Upper lobe of right lung (tissue), 1 donor: ENCODE data around the gene EML1. TPM values are rescaled to one million over a fixed set of nuclear protein-coding genes. Genes with fewer than 3 reads are reported as not detected.

Experiments used
- ATAC-seq: fragments of 200-7000 bp; cut with Tn5 transposase; one replicate; pipeline ENCODE4 v1.9.1; 2020; ENCODE audit warnings: mild to moderate bottlenecking, moderate library complexity
- DNase-seq: peaks from one replicate; pipeline ENCODE4 v3.0.0-alpha.2; 2020
- H3K27ac ChIP-seq: fragments of 200-600 bp; one replicate; pipeline ENCODE4 v1.8.0; 2022
- H3K27me3 ChIP-seq: fragments of 200-600 bp; one replicate; pipeline ENCODE4 v1.8.0; 2022; ENCODE audit warnings: mild to moderate bottlenecking
- H3K36me3 ChIP-seq: fragments of 200-600 bp; one replicate; pipeline ENCODE4 v1.8.0; 2022
- H3K4me1 ChIP-seq: fragments of 200-600 bp; one replicate; pipeline ENCODE4 v1.8.0; 2022
- H3K4me3 ChIP-seq: fragments of 200-600 bp; one replicate; pipeline ENCODE4 v1.8.0; 2022; ENCODE audit warnings: mild to moderate bottlenecking
- H3K9me3 ChIP-seq: fragments of 200-600 bp; one replicate; pipeline ENCODE4 v1.8.0; 2022
- intact Hi-C: fragments of 100-400 bp; cut with DNase I; formaldehyde crosslinking; loops from one replicate; pipeline ENCODE4 v1.11.0; 2022
- long read RNA-seq: library from polyadenylated mRNA; unstranded; transcript quantifications from one replicate; pipeline ENCODE4 v2.0.0, GENCODE V29; 2021
- total RNA-seq: library from RNA; stranded (reverse); fragmentation: NEBNext Ultra II Directional; extraction: Animal tissue kit (Norgen Biotek cat#: 25700); gene quantifications from one replicate; pipeline ENCODE4 v1.2.1, GENCODE V29; 2021
- TF ChIP-seq, protein P1 (sequence below): fragments of 200-600 bp; IDR thresholded peaks from one replicate; pipeline ENCODE4 v1.8.0; 2022; ENCODE audit warnings: antibody characterized with exemption
- donor health status: DM: no; HTN: yes; CAD: no; lungs with severe emphysema.

EML1 gene, protein sequence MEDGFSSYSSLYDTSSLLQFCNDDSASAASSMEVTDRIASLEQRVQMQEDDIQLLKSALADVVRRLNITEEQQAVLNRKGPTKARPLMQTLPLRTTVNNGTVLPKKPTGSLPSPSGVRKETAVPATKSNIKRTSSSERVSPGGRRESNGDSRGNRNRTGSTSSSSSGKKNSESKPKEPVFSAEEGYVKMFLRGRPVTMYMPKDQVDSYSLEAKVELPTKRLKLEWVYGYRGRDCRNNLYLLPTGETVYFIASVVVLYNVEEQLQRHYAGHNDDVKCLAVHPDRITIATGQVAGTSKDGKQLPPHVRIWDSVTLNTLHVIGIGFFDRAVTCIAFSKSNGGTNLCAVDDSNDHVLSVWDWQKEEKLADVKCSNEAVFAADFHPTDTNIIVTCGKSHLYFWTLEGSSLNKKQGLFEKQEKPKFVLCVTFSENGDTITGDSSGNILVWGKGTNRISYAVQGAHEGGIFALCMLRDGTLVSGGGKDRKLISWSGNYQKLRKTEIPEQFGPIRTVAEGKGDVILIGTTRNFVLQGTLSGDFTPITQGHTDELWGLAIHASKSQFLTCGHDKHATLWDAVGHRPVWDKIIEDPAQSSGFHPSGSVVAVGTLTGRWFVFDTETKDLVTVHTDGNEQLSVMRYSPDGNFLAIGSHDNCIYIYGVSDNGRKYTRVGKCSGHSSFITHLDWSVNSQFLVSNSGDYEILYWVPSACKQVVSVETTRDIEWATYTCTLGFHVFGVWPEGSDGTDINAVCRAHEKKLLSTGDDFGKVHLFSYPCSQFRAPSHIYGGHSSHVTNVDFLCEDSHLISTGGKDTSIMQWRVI
- total RNA-seq, result 42.2 TPM
- long read RNA-seq, full-length matches to known transcripts, result 15 of 100 reads
- long read RNA-seq, partial matches to known transcripts, result 8 of 100 reads
- long read RNA-seq, other reads (novel, unspliced or antisense), result 77 of 100 reads

DNA sequence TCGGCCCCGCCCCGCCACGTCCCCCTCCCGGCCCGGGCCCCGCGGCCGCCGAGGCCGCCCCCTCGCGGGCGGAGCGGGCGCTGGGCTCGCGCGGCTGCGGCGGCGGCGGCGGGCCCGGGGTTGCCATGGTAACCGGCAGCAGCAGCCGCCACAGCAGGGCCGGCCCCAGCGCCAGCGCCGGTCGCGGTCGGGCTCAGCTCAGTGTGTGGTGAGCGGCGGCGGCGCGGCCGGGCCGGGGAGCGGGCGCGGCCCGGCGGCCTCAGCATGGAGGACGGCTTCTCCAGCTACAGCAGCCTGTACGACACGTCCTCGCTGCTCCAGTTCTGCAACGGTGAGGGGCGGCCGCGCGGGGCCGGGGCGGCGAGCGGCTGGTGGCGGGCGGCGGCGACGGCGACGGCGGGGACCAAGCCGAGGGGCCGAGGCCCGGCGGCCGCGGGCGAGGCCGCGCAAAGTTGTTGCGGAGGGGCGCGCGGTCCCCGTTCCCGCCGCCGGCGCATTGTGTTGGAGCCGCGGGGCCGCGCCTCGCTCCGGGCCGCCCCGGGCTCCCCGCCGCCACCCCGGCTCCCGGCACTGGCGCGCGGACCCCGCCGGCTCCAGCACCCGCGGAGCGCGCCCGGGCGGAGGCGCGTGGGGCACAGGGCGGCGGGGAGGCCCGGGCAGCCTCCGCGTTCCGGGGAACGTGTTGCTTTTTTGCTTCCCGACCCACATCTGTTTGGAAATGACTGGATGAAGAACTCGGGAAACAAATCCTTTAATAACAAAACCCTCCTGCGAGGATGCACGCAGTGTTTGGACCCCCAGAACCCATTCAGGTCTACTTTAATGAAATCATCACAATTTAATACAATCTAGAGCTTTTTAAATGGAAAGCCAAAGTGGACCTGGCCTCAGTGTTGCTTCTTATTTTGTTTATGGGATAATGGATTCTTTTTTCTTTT lies at the start of gene EML1:
TSS of gene EML1 (plus strand) at position 201 of the 938 bp plus-strand sequence. CDS start at position 265, 64 bp downstream.
- Histone ChIP-seq H3K27ac (peak within 1 kb of the TSS; percentile 68), H3K9me3 (no peaks in the 10 kb centered on the region), H3K4me1 (peaks cover 15% of the 10 kb centered on the region), H3K27me3 (no peaks in the 10 kb centered on the region), H3K36me3 (no peaks in the 10 kb centered on the region), H3K4me3 (peak within 1 kb of the TSS; percentile 52)
- ATAC-seq (peak; percentile 94), DNase-seq (peak; percentile 92)
- intact Hi-C loops, result loop anchor here (10.0 kb wide), 1 partner anchor 59 kb away; no protein-coding TSS in a partner anchor
- TF ChIP-seq, protein P1, sequence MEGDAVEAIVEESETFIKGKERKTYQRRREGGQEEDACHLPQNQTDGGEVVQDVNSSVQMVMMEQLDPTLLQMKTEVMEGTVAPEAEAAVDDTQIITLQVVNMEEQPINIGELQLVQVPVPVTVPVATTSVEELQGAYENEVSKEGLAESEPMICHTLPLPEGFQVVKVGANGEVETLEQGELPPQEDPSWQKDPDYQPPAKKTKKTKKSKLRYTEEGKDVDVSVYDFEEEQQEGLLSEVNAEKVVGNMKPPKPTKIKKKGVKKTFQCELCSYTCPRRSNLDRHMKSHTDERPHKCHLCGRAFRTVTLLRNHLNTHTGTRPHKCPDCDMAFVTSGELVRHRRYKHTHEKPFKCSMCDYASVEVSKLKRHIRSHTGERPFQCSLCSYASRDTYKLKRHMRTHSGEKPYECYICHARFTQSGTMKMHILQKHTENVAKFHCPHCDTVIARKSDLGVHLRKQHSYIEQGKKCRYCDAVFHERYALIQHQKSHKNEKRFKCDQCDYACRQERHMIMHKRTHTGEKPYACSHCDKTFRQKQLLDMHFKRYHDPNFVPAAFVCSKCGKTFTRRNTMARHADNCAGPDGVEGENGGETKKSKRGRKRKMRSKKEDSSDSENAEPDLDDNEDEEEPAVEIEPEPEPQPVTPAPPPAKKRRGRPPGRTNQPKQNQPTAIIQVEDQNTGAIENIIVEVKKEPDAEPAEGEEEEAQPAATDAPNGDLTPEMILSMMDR, result no peak

DNA sequence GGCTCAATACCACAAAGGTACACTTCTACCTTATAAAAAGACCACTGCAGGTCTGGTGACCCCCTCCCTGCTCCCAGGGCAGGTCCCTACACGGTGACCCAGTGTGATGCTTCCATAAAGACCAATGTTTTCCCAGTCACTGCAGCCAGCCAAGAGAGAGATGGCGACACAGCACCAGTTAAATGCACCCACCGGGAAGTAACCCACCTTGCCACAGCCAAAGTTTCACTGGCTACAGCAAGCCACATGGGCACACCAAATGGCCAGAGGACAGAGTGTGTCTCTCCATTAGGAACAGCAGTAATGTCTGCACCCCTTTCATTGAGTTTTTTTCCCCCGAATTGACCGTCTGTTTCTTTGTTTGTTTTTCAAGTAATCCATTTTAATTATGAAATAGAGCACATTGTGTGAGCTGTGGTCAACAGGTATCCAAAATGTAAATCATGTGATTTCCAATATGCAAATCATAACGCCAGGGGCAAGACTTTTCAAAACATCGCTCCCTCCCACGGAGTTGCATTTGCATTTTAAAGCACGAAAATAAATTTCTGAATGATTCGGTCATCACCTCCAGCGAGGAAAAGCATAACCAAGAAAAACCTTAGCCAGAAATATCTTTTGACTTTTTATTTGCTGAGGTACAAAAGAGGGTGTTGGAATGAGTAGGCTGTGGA lies 48.9 kb upstream of the EML1 start:
- no peaks in the 10 kb centered on the region for H3K36me3 ChIP-seq
- no peak overlapping the region for H3K27ac ChIP-seq
- TF ChIP-seq, protein P1, result no peak
- H3K4me3 ChIP-seq, result no peak overlapping the region
- ATAC-seq (no peak), DNase-seq (no peak)
- no peaks in the 10 kb centered on the region for H3K27me3 ChIP-seq
- intact Hi-C loops, result no loop called here
- peaks cover 32% of the 10 kb centered on the region for H3K4me1 ChIP-seq
- no peaks in the 10 kb centered on the region for H3K9me3 ChIP-seq

DNA sequence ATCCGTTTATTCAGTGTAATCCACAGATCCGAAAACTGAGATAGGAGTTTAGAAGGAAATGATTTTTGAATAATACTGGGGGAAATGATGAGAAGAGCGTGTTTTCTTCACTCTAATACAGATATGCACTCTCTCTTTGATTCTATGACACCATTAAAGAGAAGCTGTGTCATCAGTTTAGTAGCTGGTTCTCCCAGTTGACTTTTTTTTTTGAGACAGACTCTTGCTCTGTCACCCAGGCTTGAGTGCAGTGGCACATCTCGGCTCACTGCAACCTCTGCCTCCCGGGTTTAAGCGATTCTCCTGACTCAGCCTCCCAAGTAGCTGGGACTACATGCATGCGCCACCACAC lies 48.4 kb upstream of the EML1 start:
- H3K9me3 ChIP-seq, result no peaks in the 10 kb centered on the region
- TF ChIP-seq, protein P1, result no peak
- H3K27ac ChIP-seq, result peak overlapping the region; percentile 24
- intact Hi-C loops, result no loop called here
- no peak for DNase-seq
- peaks cover 37% of the 10 kb centered on the region for H3K4me1 ChIP-seq
- H3K36me3 ChIP-seq, result no peaks in the 10 kb centered on the region
- no peak overlapping the region for H3K4me3 ChIP-seq
- ATAC-seq, result no peak
- H3K27me3 ChIP-seq, result no peaks in the 10 kb centered on the region

DNA sequence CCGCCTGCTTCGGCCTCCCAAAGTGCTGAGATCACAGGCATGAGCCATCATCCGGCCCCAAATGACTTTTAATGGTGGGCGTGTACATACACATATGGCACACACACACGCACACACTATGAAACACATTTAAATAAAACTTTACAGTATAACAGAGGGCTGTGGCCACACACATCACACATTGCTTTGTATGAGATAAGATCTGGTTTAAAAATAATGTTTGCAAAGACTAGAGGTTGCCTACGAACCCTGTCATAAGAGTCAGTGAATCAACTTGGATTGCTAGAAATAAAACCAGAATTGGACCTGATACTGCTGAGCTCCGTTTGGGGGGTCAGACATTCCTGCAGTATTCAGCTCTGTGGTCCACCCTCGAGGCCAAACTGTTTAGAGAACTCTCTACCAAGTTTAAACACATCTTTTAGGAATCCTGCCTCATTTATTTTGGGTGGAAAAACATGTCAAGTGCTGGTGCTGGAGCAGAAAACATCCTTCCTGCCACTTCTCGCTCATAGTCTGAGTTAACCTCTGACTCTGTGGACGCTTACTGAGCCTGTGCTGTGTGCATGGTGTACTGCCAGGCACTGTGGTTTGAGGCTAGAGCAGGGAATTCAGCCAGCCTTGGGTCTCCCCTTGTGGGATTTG lies 47.8 kb upstream of the EML1 start:
- DNase-seq (no peak), ATAC-seq (no peak)
- TF ChIP-seq, protein P1, result no peak

More for the DNA sequence above, 47.8 kb upstream of the EML1 start:
- intact Hi-C loops, result no loop called here
- Histone ChIP-seq H3K27ac (peak overlapping the region; percentile 24), H3K9me3 (no peaks in the 10 kb centered on the region), H3K36me3 (no peaks in the 10 kb centered on the region), H3K4me3 (no peak overlapping the region), H3K4me1 (peaks cover 43% of the 10 kb centered on the region), H3K27me3 (no peaks in the 10 kb centered on the region)
